GM12865 (cell line): ENCODE data around the gene PITPNM3.
A peak's percentile ranks its signal among the peaks of the same experiment; 100 is the strongest.

Source experiments
- DNase-seq: peaks from one replicate; pipeline ENCODE4 v3.0.0; 2010; ENCODE audit warnings: low read depth
- H3K4me3 ChIP-seq: 2 replicates; pipeline ENCODE4 v1.5.1; 2011; ENCODE audit warnings: mild to moderate bottlenecking, low read depth, low read length, control low read depth
- CTCF ChIP-seq: IDR thresholded peaks from 2 replicates; pipeline ENCODE4 v1.5.1; 2011; ENCODE audit warnings: low read length, control low read depth, low read depth, inconsistent platforms; ENCODE audit not compliant: insufficient read depth; ENCODE audit errors: missing control alignments

Gene PITPNM3

DNA sequence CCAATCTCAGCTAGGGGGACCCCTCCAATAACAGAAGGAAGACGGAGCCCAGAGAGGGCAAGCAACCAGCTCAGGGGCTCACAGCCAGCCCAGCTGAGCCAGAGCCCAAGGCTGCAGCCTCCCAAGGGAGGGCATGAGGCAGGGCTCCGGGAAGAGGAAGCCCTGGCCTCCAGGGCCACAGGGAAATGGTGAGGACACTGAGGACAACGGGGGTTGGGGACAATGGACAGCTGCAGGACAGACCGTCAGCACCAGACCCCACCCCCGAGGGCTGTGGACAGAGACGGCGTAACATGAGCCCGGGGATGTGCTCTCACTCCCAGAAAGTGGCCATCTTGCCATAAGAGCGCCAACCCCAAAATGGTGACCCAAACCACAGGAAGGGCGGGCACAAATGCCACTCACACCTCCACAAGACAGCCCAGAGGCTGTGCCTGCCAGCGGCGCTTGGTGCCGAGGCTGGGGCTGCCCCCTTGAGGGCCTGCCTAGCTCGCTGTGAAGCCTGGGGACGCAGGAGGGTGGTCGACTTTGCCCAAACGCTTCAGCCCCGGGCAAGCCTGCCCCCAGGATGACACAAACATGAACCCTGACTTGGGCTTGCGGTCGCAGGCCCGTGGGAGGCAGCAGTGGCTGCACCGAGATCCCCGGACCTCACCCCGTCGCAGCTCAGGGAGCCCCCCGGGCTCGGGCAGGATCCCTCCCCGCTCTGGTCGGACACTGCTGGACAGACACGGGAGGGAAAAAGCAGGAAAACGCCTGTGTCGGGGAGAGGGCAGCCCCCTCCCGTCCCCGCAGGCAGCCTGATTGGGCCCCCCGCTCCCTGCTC, 101.6 kb downstream of the PITPNM3 start:
- TF ChIP-seq CTCF = no peak
- DNase-seq = no peak
- no peak overlapping the region for H3K4me3 ChIP-seq

GRCh38 chr17:6453279-6454024, 102.9 kb downstream of the PITPNM3 start:
- DNase-seq = no peak
- TF ChIP-seq CTCF = no peak
- no peak overlapping the region for H3K4me3 ChIP-seq

GRCh38 chr17:6452471-6453266, 103.7 kb downstream of the PITPNM3 start:
- no peak overlapping the region for H3K4me3 ChIP-seq
- DNase-seq = peak; percentile 57
- TF ChIP-seq CTCF = no peak

GRCh38 chr17:6450926-6451832, 105.2 kb downstream of the PITPNM3 start:
- H3K4me3 ChIP-seq = no peak overlapping the region
- no peak for TF ChIP-seq CTCF
- DNase-seq = peak; percentile 43

DNA sequence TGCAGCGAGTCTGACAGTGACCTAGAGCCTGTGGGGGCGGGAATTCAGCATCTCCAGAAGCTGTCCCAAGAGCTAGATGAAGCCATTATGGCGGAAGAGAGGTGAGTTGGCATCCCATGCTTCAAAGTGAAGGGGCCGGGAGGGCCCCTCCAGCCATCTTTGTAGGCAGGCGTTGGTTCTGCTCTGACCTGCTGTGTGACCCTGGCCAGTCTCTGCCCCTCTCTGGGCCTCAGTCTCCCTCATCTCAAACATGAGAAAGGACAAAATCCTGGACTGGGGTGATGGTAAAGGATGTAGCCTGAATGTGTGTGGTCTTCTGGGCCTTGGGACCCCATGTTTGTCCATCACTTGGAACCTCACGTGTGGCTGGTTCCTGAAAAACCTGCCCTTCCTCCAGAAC, 107.0 kb downstream of the PITPNM3 start:
- H3K4me3 ChIP-seq = no peak overlapping the region
- no peak for DNase-seq
- no peak for TF ChIP-seq CTCF

DNA sequence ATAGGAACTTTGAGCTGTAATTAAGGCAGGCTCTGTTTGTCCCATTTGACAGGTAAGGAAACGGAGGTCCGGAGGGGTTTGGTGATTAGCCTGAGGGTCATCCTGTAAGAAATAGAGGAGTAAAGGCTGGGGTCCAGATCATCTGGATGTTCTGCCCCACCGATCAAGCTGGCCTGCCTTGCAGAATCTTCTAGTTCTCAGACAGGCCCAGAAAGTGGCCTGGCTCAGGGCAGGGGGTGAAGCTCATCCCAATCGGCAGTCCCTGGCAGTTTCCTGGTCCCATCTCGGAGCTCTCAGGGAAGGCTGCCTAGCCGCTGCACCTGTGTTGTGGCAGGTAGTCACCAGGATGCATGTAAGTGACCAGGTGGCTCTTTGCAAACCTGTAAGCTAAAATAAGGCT, 107.9 kb downstream of the PITPNM3 start:
- H3K4me3 ChIP-seq = no peak overlapping the region
- TF ChIP-seq CTCF = no peak
- no peak for DNase-seq
